Peyer's patch (tissue), 4 donors: ENCODE results near the gene TBXA2R. TPM values are rescaled to one million over a fixed set of nuclear protein-coding genes. Genes with fewer than 3 reads are reported as not detected.

Experiments used
- DNase-seq, 3 donors: peaks; one replicate each; pipeline ENCODE4 v3.0.0-alpha.2; 2017 to 2019
- H3K27ac ChIP-seq, 4 donors: fragments of 200-600 bp; sonication (generic); one replicate each; pipeline ENCODE4 v1.5.1; 2016 to 2019
- H3K27me3 ChIP-seq, 2 donors: fragments of 200-600 bp; sonication (generic); one replicate each; pipeline ENCODE4 v1.5.1; 2019
- H3K36me3 ChIP-seq, 3 donors: fragments of 200-600 bp; sonication (generic); one replicate each; pipeline ENCODE4 v1.5.1; 2016 to 2019
- H3K4me1 ChIP-seq, 4 donors: fragments of 200-600 bp; sonication (generic); one replicate each; pipeline ENCODE4 v1.5.1; 2016 to 2019
- H3K4me3 ChIP-seq, 4 donors: fragments of 200-600 bp; sonication (generic); 1 replicate in 3 of 4; 2 replicates in 1 of 4; pipeline ENCODE4 v1.5.1; 2016 to 2019; ENCODE audit warnings: mild to moderate bottlenecking in 1 of 4
- H3K9me3 ChIP-seq, 4 donors: fragments of 200-600 bp; sonication (generic); one replicate each; pipeline ENCODE4 v1.5.1; 2016 to 2019; ENCODE audit warnings: mild to moderate bottlenecking in 1 of 4
- CTCF ChIP-seq, 6 experiments: fragments of 450-650 bp in 4 of 6; fragments of 200-600 bp in 2 of 6; sonication (generic) in 1 of 6; IDR thresholded peaks; one replicate each; pipeline ENCODE4 v1.5.1; 2017 to 2019; ENCODE audit warnings: antibody characterized with exemption in 6 of 6, mild to moderate bottlenecking in 3 of 6, moderate library complexity in 1 of 6
- POLR2A ChIP-seq, 2 donors: fragments of 450-650 bp; IDR thresholded peaks; one replicate each; pipeline ENCODE4 v1.5.1; 2017; ENCODE audit warnings: antibody characterized with exemption in 2 of 2, mild to moderate bottlenecking in 2 of 2, moderate library complexity in 2 of 2
- total RNA-seq, 4 donors: library from RNA; depleted of rRNA; stranded (reverse); fragments of >200 nt; gene quantifications; one replicate each; pipeline ENCODE4 v1.1.0, GENCODE V29; 2016

Gene TBXA2R
- total RNA-seq, 4 donors from 2014 or later, result 0.80 to 5.0 (median 1.6) TPM; not detected in 1

GRCh38 chr19:3636962-3637361 lies 30.3 kb upstream of the TBXA2R start:
- H3K27ac ChIP-seq, result no peak overlapping the region

GRCh38 chr19:3636506-3636905 lies 29.8 kb upstream of the TBXA2R start:
- Histone ChIP-seq H3K4me1 (no peaks in the 10 kb centered on the region), H3K9me3 (no peaks in the 10 kb centered on the region), H3K4me3 (no peak overlapping the region), H3K27ac (no peak overlapping the region), H3K27me3 (no peaks in the 10 kb centered on the region), H3K36me3 (peaks cover 0 to 61% (median 0%) of the 10 kb centered on the region in 3 donors)
- TF ChIP-seq POLR2A (IDR thresholded peaks at IDR 0.05), result no peak
- no peak for TF ChIP-seq CTCF (IDR thresholded peaks at IDR 0.05)
- no peak for DNase-seq

More at GRCh38 chr19:3636962-3637361, 30.3 kb upstream of the TBXA2R start:
- Histone ChIP-seq H3K36me3 (peaks cover 0 to 61% (median 0%) of the 10 kb centered on the region in 3 donors), H3K4me1 (no peaks in the 10 kb centered on the region), H3K4me3 (no peak overlapping the region), H3K9me3 (no peaks in the 10 kb centered on the region), H3K27me3 (no peaks in the 10 kb centered on the region)
- TF ChIP-seq CTCF (IDR thresholded peaks at IDR 0.05), result no peak
- no peak for TF ChIP-seq POLR2A (IDR thresholded peaks at IDR 0.05)
- DNase-seq, result no peak

- no peak overlapping the region for H3K27ac ChIP-seq
- H3K9me3 ChIP-seq, result no peaks in the 10 kb centered on the region
- H3K4me3 ChIP-seq, result no peak overlapping the region
- DNase-seq, result no peak
- H3K27me3 ChIP-seq, result no peaks in the 10 kb centered on the region
- H3K4me1 ChIP-seq, result no peaks in the 10 kb centered on the region
- peaks cover 0 to 49% (median 0%) of the 10 kb centered on the region in 3 donors for H3K36me3 ChIP-seq
- TF ChIP-seq CTCF (IDR thresholded peaks at IDR 0.05), result no peak
- TF ChIP-seq POLR2A (IDR thresholded peaks at IDR 0.05), result no peak
These were observed 27.9 kb upstream of the TBXA2R start for GRCh38 chr19:3634496-3635045.

GRCh38 chr19:3633559-3633988 lies 26.9 kb upstream of the TBXA2R start:
- H3K27ac ChIP-seq, result no peak overlapping the region
- no peak for DNase-seq
- TF ChIP-seq CTCF (IDR thresholded peaks at IDR 0.05) (no peak), POLR2A (IDR thresholded peaks at IDR 0.05) (no peak)
- peaks cover 0 to 39% (median 0%) of the 10 kb centered on the region in 3 donors for H3K36me3 ChIP-seq
- no peaks in the 10 kb centered on the region for H3K9me3 ChIP-seq
- no peaks in the 10 kb centered on the region for H3K4me1 ChIP-seq
- no peak overlapping the region for H3K4me3 ChIP-seq
- no peaks in the 10 kb centered on the region for H3K27me3 ChIP-seq

GRCh38 chr19:3632739-3633558 lies 26.3 kb upstream of the TBXA2R start:
- Histone ChIP-seq H3K4me1 (no peaks in the 10 kb centered on the region), H3K4me3 (no peak overlapping the region), H3K9me3 (no peaks in the 10 kb centered on the region), H3K27ac (peak overlapping the region in 1 of 4 donors; percentile 8), H3K27me3 (no peaks in the 10 kb centered on the region), H3K36me3 (peaks cover 0 to 33% (median 0%) of the 10 kb centered on the region in 3 donors)
- no peak for DNase-seq
- TF ChIP-seq CTCF (IDR thresholded peaks at IDR 0.05) (no peak), POLR2A (IDR thresholded peaks at IDR 0.05) (no peak)
